SU-DHL-6 (cell line): ENCODE results near the gene TM7SF3.

ENCODE experiments used
- H2AFZ ChIP-seq: fragments of 200-600 bp; sonication (generic); 2 replicates; pipeline ENCODE4 v1.6.1; 2014; ENCODE audit warnings: low read depth, mild to moderate bottlenecking, moderate library complexity, mixed read lengths, antibody characterized with exemption, low read length; ENCODE audit not compliant: severe bottlenecking
- H3F3A ChIP-seq: fragments of 200-600 bp; shearing (Covaris generic); 2 replicates; pipeline ENCODE4 v1.6.0; 2016; ENCODE audit warnings: antibody characterized with exemption, mild to moderate bottlenecking; ENCODE audit not compliant: insufficient read depth
- H3K27ac ChIP-seq: fragments of 200-600 bp; sonication (generic); 2 replicates; pipeline ENCODE4 v1.5.1; 2016; ENCODE audit warnings: low read depth, mild to moderate bottlenecking, low read length, moderate library complexity, mixed read lengths
- H3K27me3 ChIP-seq: fragments of 200-600 bp; sonication (generic), shearing (Covaris generic); 2 replicates; pipeline ENCODE4 v1.6.0; 2014; ENCODE audit warnings: mild to moderate bottlenecking, low read length
- H3K36me3 ChIP-seq: fragments of 200-600 bp; sonication (generic); 2 replicates; pipeline ENCODE4 v1.6.1; 2014; ENCODE audit warnings: mild to moderate bottlenecking, low read length, mixed read lengths
- H3K4me2 ChIP-seq: fragments of 300-600, 200-600 bp; shearing (Covaris generic), sonication (generic); 2 replicates; pipeline ENCODE4 v1.6.0; 2014; ENCODE audit warnings: low read length, low read depth, mild to moderate bottlenecking; ENCODE audit not compliant: poor library complexity, severe bottlenecking
- H3K4me3 ChIP-seq: fragments of 200-600 bp; sonication (generic); 2 replicates; pipeline ENCODE4 v1.5.1; 2014; ENCODE audit warnings: antibody characterized with exemption, low read length, mild to moderate bottlenecking, mixed read lengths; ENCODE audit not compliant: insufficient read depth, poor library complexity, severe bottlenecking
- H3K79me2 ChIP-seq: fragments of 200-600 bp; sonication (generic); 2 replicates; pipeline ENCODE4 v1.6.1; 2014; ENCODE audit warnings: mild to moderate bottlenecking, low read length, moderate library complexity; ENCODE audit not compliant: insufficient read depth
- H3K9ac ChIP-seq: fragments of 200-600 bp; sonication (generic); 2 replicates; pipeline ENCODE4 v1.7.0; 2014; ENCODE audit warnings: mild to moderate bottlenecking, low read length
- H3K9me2 ChIP-seq: fragments of 200-600 bp; sonication (generic); replicated peaks from 2 replicates; pipeline ENCODE4 v1.6.1; 2014; ENCODE audit warnings: low read length; ENCODE audit not compliant: insufficient read depth
- H3K9me3 ChIP-seq: fragments of 200-600 bp; sonication (generic); 2 replicates; pipeline ENCODE4 v1.6.1; 2014; ENCODE audit warnings: low read length, mixed read lengths; ENCODE audit not compliant: insufficient read depth
- H4K20me1 ChIP-seq: fragments of 200-600 bp; sonication (generic); 2 replicates; pipeline ENCODE4 v1.6.1; 2014; ENCODE audit warnings: low read depth, mild to moderate bottlenecking, antibody characterized with exemption, low read length, moderate library complexity, mixed read lengths
- EZH2phosphoT487 ChIP-seq: fragments of 200-600 bp; sonication (generic), shearing (Covaris generic); conservative IDR thresholded peaks from 2 replicates; pipeline ENCODE4 v1.6.1; 2018; ENCODE audit warnings: mild to moderate bottlenecking, antibody characterized with exemption, low read length, moderate library complexity, mixed read lengths
- TF ChIP-seq, protein P1 (sequence below): fragments of 200-600 bp; sonication (generic); IDR thresholded peaks from one replicate; pipeline ENCODE4 v1.5.1; 2017; ENCODE audit warnings: antibody characterized with exemption, mild to moderate bottlenecking, low read length, moderate library complexity; ENCODE audit not compliant: insufficient read depth, poor library complexity, severe bottlenecking

Gene TM7SF3

DNA sequence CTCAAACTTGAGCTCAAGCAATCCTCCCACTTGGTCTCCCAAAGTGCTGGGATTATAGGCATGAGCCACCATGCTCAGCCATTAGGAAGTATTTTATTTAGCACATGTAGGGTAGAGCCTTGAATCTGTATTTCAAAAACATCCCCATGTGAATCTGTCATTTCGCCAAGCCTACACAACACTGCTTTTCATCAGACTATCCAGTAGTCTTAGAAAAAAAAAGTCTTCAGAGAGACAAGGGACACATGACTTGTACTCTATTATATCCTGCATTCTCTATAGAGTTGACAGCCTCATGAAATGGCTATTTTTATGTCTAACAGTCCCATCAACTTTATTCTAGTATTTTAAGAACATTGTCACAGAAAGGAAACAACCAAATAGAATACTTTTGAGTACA lies 35.4 kb downstream of the TM7SF3 start:
- Histone ChIP-seq H4K20me1 (no peaks in the 10 kb centered on the region), H2AFZ (no peak overlapping the region), H3K79me2 (no peaks in the 10 kb centered on the region), H3K4me2 (no peak overlapping the region), H3K9me2 (no peaks in the 10 kb centered on the region), H3K9ac (no peak overlapping the region), H3K9me3 (no peaks in the 10 kb centered on the region), H3K36me3 (0 out of 2 replicates have a peak, but pooled peaks cover 3% of the 10 kb centered on the region), H3K27ac (no peak overlapping the region), H3F3A (no peaks in the 10 kb centered on the region), H3K4me3 (no peak overlapping the region), H3K27me3 (no peaks in the 10 kb centered on the region)
- no peak for TF ChIP-seq EZH2phosphoT487
- TF ChIP-seq, protein P1, sequence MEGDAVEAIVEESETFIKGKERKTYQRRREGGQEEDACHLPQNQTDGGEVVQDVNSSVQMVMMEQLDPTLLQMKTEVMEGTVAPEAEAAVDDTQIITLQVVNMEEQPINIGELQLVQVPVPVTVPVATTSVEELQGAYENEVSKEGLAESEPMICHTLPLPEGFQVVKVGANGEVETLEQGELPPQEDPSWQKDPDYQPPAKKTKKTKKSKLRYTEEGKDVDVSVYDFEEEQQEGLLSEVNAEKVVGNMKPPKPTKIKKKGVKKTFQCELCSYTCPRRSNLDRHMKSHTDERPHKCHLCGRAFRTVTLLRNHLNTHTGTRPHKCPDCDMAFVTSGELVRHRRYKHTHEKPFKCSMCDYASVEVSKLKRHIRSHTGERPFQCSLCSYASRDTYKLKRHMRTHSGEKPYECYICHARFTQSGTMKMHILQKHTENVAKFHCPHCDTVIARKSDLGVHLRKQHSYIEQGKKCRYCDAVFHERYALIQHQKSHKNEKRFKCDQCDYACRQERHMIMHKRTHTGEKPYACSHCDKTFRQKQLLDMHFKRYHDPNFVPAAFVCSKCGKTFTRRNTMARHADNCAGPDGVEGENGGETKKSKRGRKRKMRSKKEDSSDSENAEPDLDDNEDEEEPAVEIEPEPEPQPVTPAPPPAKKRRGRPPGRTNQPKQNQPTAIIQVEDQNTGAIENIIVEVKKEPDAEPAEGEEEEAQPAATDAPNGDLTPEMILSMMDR, result no peak

DNA sequence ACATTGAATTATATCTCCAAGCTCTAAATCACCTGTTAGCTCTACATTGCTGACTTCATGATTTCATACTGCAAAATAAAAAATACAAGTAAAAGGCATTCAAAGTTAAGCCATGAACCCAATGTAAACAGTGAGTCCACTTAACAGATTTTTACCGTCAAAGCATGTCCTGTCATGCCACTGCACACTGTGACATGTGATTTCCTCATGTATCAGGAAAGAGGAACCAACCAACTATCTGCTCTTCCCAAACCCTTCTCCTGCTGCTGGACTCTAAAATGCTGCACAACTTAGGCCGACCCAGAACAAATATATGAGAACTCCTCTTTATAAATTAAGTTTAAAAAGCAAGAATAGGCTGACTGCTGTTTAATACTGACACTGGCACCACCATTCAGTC lies 37.5 kb downstream of the TM7SF3 start:
- no peaks in the 10 kb centered on the region for H4K20me1 ChIP-seq
- H3K27ac ChIP-seq, result no peak overlapping the region
- H3F3A ChIP-seq, result peaks cover 5% of the 10 kb centered on the region; the same call in 1 of the 2 replicates
- TF ChIP-seq, protein P1, result no peak
- no peak for TF ChIP-seq EZH2phosphoT487
- H3K9me3 ChIP-seq, result no peaks in the 10 kb centered on the region
- no peak overlapping the region for H3K9ac ChIP-seq
- no peak overlapping the region for H3K4me2 ChIP-seq
- no peaks in the 10 kb centered on the region for H3K79me2 ChIP-seq
- H3K36me3 ChIP-seq, result 0 out of 2 replicates have a peak, but pooled peaks cover 3% of the 10 kb centered on the region
- H3K4me3 ChIP-seq, result no peak overlapping the region
- H2AFZ ChIP-seq, result no peak overlapping the region
- no peaks in the 10 kb centered on the region for H3K9me2 ChIP-seq
- H3K27me3 ChIP-seq, result no peaks in the 10 kb centered on the region

DNA sequence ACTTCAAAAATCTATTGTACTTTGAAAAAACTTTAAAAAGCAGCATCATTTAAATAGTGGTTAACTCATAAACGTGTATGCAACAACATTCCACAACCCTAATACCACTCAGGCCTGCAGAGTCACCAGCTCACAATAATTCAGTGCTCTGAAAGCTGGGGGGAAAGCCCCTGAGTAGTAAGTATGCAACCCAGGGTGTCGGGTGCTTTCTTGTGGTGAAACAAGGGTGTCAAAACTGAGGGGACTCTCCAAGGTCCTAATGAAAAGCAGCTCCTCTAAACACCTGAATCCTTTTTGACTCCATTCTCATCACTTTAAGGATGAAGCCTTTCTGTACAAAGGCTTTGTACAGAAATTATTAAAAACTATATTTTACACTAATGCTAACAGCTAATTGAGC lies 42.2 kb downstream of the TM7SF3 start:
- no peak overlapping the region for H3K4me2 ChIP-seq
- H3K79me2 ChIP-seq, result no peaks in the 10 kb centered on the region
- no peak overlapping the region for H3K9ac ChIP-seq
- H3K36me3 ChIP-seq, result no peaks in the 10 kb centered on the region
- H3K27ac ChIP-seq, result no peak overlapping the region
- peaks cover 10% of the 10 kb centered on the region; the same call in 1 of the 2 replicates for H3F3A ChIP-seq
- H3K9me3 ChIP-seq, result no peaks in the 10 kb centered on the region
- no peaks in the 10 kb centered on the region for H4K20me1 ChIP-seq
- TF ChIP-seq EZH2phosphoT487, result no peak
- TF ChIP-seq, protein P1, result no peak
- no peaks in the 10 kb centered on the region for H3K27me3 ChIP-seq
- H3K9me2 ChIP-seq, result no peaks in the 10 kb centered on the region
- no peak overlapping the region for H3K4me3 ChIP-seq
- H2AFZ ChIP-seq, result no peak overlapping the region
